Hepatocyte (in vitro differentiated cells): ENCODE data around the gene C19orf18. TPM values are rescaled to one million over a fixed set of nuclear protein-coding genes. Genes with fewer than 3 reads are reported as not detected.
"Not testable (repeated sequence)": the region's sequence is repeated elsewhere in the genome, so short reads cannot be mapped to it uniquely, and the experiment has no call there.

Source experiments
- DNase-seq: peaks from one replicate; pipeline ENCODE4 v3.0.0-alpha.2; 2016; ENCODE audit warnings: low spot score
- H2AFZ ChIP-seq: fragments of 200-600 bp; sonication (generic); 2 replicates; pipeline ENCODE4 v1.6.0; 2016; ENCODE audit warnings: antibody characterized with exemption, mild to moderate bottlenecking
- H3K27ac ChIP-seq: fragments of 200-600 bp; sonication (generic); 2 replicates; pipeline ENCODE4 v1.5.1; 2016; ENCODE audit warnings: mild to moderate bottlenecking
- H3K27me3 ChIP-seq: fragments of 200-600 bp; sonication (generic); 2 replicates; pipeline ENCODE4 v1.6.1; 2016
- H3K36me3 ChIP-seq: fragments of 200-600 bp; sonication (generic); replicated peaks from 2 replicates; pipeline ENCODE4 v1.5.1; 2016; ENCODE audit warnings: low read depth; ENCODE audit not compliant: insufficient read depth
- H3K4me1 ChIP-seq: fragments of 200-600 bp; sonication (generic); 2 replicates; pipeline ENCODE4 v1.5.1; 2016; ENCODE audit warnings: mild to moderate bottlenecking, moderate library complexity; ENCODE audit not compliant: insufficient read depth
- H3K4me2 ChIP-seq: fragments of 200-600 bp; sonication (generic); 2 replicates; pipeline ENCODE4 v1.6.0; 2016
- H3K4me3 ChIP-seq: fragments of 200-600 bp; sonication (generic); 2 replicates; pipeline ENCODE4 v1.5.1; 2016; ENCODE audit warnings: mild to moderate bottlenecking
- H3K79me2 ChIP-seq: fragments of 200-600 bp; sonication (generic); 2 replicates; pipeline ENCODE4 v1.6.0; 2017; ENCODE audit warnings: mild to moderate bottlenecking
- H3K9me2 ChIP-seq: fragments of 200-600 bp; sonication (generic); replicated peaks from 2 replicates; pipeline ENCODE4 v1.6.0; 2017; ENCODE audit warnings: mild to moderate bottlenecking; ENCODE audit not compliant: insufficient read depth
- H3K9me3 ChIP-seq: fragments of 200-600 bp; sonication (generic); 2 replicates; pipeline ENCODE4 v1.5.1; 2016; ENCODE audit warnings: low read depth, mild to moderate bottlenecking
- H4K20me1 ChIP-seq: fragments of 200-600 bp; sonication (generic); 2 replicates; pipeline ENCODE4 v1.6.0; 2016; ENCODE audit warnings: mild to moderate bottlenecking; ENCODE audit not compliant: insufficient read depth, poor library complexity, severe bottlenecking
- CTCF ChIP-seq: fragments of 200-600 bp; sonication (generic); IDR thresholded peaks from 2 replicates; pipeline ENCODE4 v1.5.1; 2016; ENCODE audit warnings: antibody characterized with exemption, mild to moderate bottlenecking; ENCODE audit not compliant: poor library complexity
- EZH2 ChIP-seq: fragments of 200-600 bp; sonication (generic); IDR thresholded peaks from 2 replicates; pipeline ENCODE4 v1.6.1; 2016; ENCODE audit warnings: antibody characterized with exemption, mild to moderate bottlenecking, borderline replicate concordance
- EZH2phosphoT487 ChIP-seq: fragments of 200-600 bp; sonication (generic); IDR thresholded peaks from one replicate; pipeline ENCODE4 v1.6.1; 2018; ENCODE audit warnings: antibody characterized with exemption, mild to moderate bottlenecking, low read depth, moderate library complexity; ENCODE audit not compliant: unreplicated experiment, severe bottlenecking
- WGBS: methylation state at CpG from one replicate; pipeline ENCODE4 v1.1.6; 2016; ENCODE audit warnings: low lambda C conversion rate; ENCODE audit errors: missing lambda C conversion rate; 5-methylcytosine and 5-hydroxymethylcytosine counted together
- polyA plus RNA-seq: library from polyadenylated mRNA; unstranded; fragments of >200 nt; fragmentation: Nextera tagmentation; extraction: Ambion mirVana; gene quantifications from 2 replicates; pipeline ENCODE4 v1.2.1, GENCODE V29; 2016
- total RNA-seq: library from RNA; depleted of rRNA; stranded (reverse); fragments of >200 nt; gene quantifications from 2 replicates; pipeline ENCODE4 v1.2.3, GENCODE V29; 2014

C19orf18 gene
- total and polyA plus RNA-seq, 2 experiments from 2014 or later, result 0.60 to 2.0 TPM

- DNase-seq, result no peak
- TF ChIP-seq CTCF, result no peak
- TF ChIP-seq EZH2phosphoT487, result no peak
- no peak for TF ChIP-seq EZH2
- 59% methylated on average over 21 of the region's 21 CpGs for WGBS
- H3K36me3 ChIP-seq, result no peaks in the 10 kb centered on the region
- peak overlapping the region; percentile 49 for H3K4me2 ChIP-seq
- H3K4me3 ChIP-seq, result no peak overlapping the region
- H3K79me2 ChIP-seq, result no peaks in the 10 kb centered on the region
- H3K9me2 ChIP-seq, result no peaks in the 10 kb centered on the region
- no peaks in the 10 kb centered on the region for H3K4me1 ChIP-seq
- H3K27me3 ChIP-seq, result no peaks in the 10 kb centered on the region
- no peak overlapping the region for H3K27ac ChIP-seq
- H4K20me1 ChIP-seq, result no peaks in the 10 kb centered on the region
- H3K9me3 ChIP-seq, result peaks cover 35% of the 10 kb centered on the region
- no peak overlapping the region for H2AFZ ChIP-seq
These were observed 34.9 kb upstream of the C19orf18 start for GRCh38 chr19:58009301-58009665.

GRCh38 chr19:58008877-58009276 is 34.5 kb upstream of the C19orf18 start:
- H3K4me3 ChIP-seq, H3K79me2 ChIP-seq, H3K27me3 ChIP-seq: not testable (repeated sequence)

GRCh38 chr19:58007285-58007684 is 33.0 kb upstream of the C19orf18 start:
- Histone ChIP-seq H3K27ac (no peak overlapping the region), H3K36me3 (no peaks in the 10 kb centered on the region), H3K4me2 (no peak overlapping the region), H3K79me2 (peaks cover 10% of the 10 kb centered on the region), H3K9me2 (no peaks in the 10 kb centered on the region), H3K4me1 (peaks cover 6% of the 10 kb centered on the region), H3K4me3 (no peak overlapping the region), H2AFZ (no peak overlapping the region), H3K9me3 (peaks cover 46% of the 10 kb centered on the region), H3K27me3 (no peaks in the 10 kb centered on the region), H4K20me1 (no peaks in the 10 kb centered on the region)
- 100% methylated on average over 1 of the region's 1 CpG for WGBS
- no peak for DNase-seq
- TF ChIP-seq CTCF (no peak), EZH2phosphoT487 (no peak), EZH2 (no peak)

More at GRCh38 chr19:58008877-58009276, 34.5 kb upstream of the C19orf18 start:
- H3K36me3 ChIP-seq, H3K4me1 ChIP-seq, H2AFZ ChIP-seq, H3K9me2 ChIP-seq, H3K4me2 ChIP-seq, DNase-seq, H4K20me1 ChIP-seq, H3K27ac ChIP-seq: not testable (repeated sequence)
- WGBS, result 96% methylated on average over 10 of the region's 10 CpGs
- peaks cover 37% of the 10 kb centered on the region for H3K9me3 ChIP-seq

GRCh38 chr19:58003174-58003828 is 29.0 kb upstream of the C19orf18 start:
- Histone ChIP-seq H3K27ac (peak overlapping the region; percentile 99), H3K4me3 (peak overlapping the region; percentile 94), H3K9me2 (no peaks in the 10 kb centered on the region), H3K4me1 (peaks cover 13% of the 10 kb centered on the region), H3K9me3 (peaks cover 57% of the 10 kb centered on the region), H3K27me3 (no peaks in the 10 kb centered on the region), H4K20me1 (no peaks in the 10 kb centered on the region), H3K79me2 (peaks cover 40% of the 10 kb centered on the region), H3K36me3 (peaks cover 26% of the 10 kb centered on the region), H3K4me2 (peak overlapping the region; percentile 85), H2AFZ (peak overlapping the region; percentile 99)
- WGBS, result 62% methylated on average over 29 of the region's 31 CpGs
- no peak for TF ChIP-seq EZH2
- TF ChIP-seq EZH2phosphoT487, result no peak
- no peak for TF ChIP-seq CTCF
- no peak for DNase-seq
